Mesodermal cell (in vitro differentiated cells): ENCODE data around the gene CERS1.

Experiments used
- H3K27ac ChIP-seq: 2 replicates; pipeline ENCODE4 v1.7.0; 2013; ENCODE audit warnings: mild to moderate bottlenecking, low read depth, low read length, moderate library complexity; ENCODE audit not compliant: severe bottlenecking
- H3K36me3 ChIP-seq: 2 replicates; pipeline ENCODE4 v1.7.1; 2013; ENCODE audit warnings: mild to moderate bottlenecking, low read length, moderate library complexity; ENCODE audit not compliant: control insufficient read depth, insufficient read depth
- H3K4me1 ChIP-seq: one replicate; pipeline ENCODE4 v1.7.1; 2013; ENCODE audit warnings: mild to moderate bottlenecking, low read length; ENCODE audit not compliant: insufficient read depth, control insufficient read depth, poor library complexity, severe bottlenecking
- H3K4me3 ChIP-seq: 2 replicates; pipeline ENCODE4 v1.7.0; 2013; ENCODE audit warnings: low read length, control low read depth, mild to moderate bottlenecking; ENCODE audit not compliant: insufficient read depth, poor library complexity, severe bottlenecking; ENCODE audit errors: extremely low read depth
- H3K9me3 ChIP-seq: 2 replicates; pipeline ENCODE4 v1.7.1; 2013; ENCODE audit warnings: mild to moderate bottlenecking, low read length, moderate library complexity; ENCODE audit not compliant: control insufficient read depth
- WGBS, 2 experiments: methylation state at CpG; one replicate each; pipeline ENCODE4 v1.1.5; 2013; ENCODE audit warnings: missing lambda C conversion rate in 2 of 2; ENCODE audit not compliant: insufficient coverage in 2 of 2; 5-methylcytosine and 5-hydroxymethylcytosine counted together

Gene CERS1

GRCh38 chr19:18844806-18845329, 51.1 kb downstream of the CERS1 start:
- peaks cover 23% of the 10 kb centered on the region for H3K4me1 ChIP-seq
- WGBS, 2 experiments = 91 to 94% methylated on average over 6 of the region's 8 CpGs
- H3K27ac ChIP-seq = no peak overlapping the region
- no peaks in the 10 kb centered on the region for H3K9me3 ChIP-seq
- H3K4me3 ChIP-seq = no peak overlapping the region
- H3K36me3 ChIP-seq = peaks cover 28% of the 10 kb centered on the region

GRCh38 chr19:18843960-18844359, 52.0 kb downstream of the CERS1 start:
- no peak overlapping the region for H3K27ac ChIP-seq
- peaks cover 29% of the 10 kb centered on the region for H3K36me3 ChIP-seq
- peaks cover 19% of the 10 kb centered on the region for H3K4me1 ChIP-seq
- no peaks in the 10 kb centered on the region for H3K9me3 ChIP-seq
- WGBS, 2 experiments = 92 to 94% methylated on average over 4 to 6 of the region's 7 CpGs
- no peak overlapping the region for H3K4me3 ChIP-seq

DNA sequence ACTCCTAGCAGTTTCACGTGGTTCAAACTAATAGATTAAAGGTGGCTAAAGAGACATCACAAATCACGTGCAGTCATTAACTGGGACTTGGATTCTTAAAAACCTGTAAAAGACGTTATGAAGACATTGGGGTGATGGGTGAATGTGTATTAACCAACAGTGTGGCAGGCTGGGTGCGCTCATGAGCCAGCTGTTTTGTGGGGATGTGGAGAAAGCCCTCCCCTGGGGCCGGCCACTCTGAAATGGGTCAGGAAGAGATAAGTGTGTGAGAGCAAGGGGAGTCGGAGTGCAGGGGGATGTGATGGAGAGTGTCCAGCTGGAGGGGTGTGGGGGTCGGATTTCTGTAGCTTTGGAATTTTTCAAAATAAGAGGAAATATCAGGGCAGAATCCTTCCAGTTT, 53.8 kb downstream of the CERS1 start:
- no peak overlapping the region for H3K4me3 ChIP-seq
- H3K36me3 ChIP-seq = peaks cover 33% of the 10 kb centered on the region
- 90 to 93% methylated on average over 5 to 7 of the region's 7 CpGs for WGBS, 2 experiments
- H3K9me3 ChIP-seq = no peaks in the 10 kb centered on the region
- no peak overlapping the region for H3K27ac ChIP-seq
- peaks cover 12% of the 10 kb centered on the region for H3K4me1 ChIP-seq

- H3K36me3 ChIP-seq = peaks cover 38% of the 10 kb centered on the region
- no peak overlapping the region for H3K4me3 ChIP-seq
- no peaks in the 10 kb centered on the region for H3K9me3 ChIP-seq
- H3K4me1 ChIP-seq = peaks cover 9% of the 10 kb centered on the region
- WGBS, 2 experiments = 92 to 97% methylated on average over 13 to 15 of the region's 15 CpGs
- no peak overlapping the region for H3K27ac ChIP-seq
These were observed 54.6 kb downstream of the CERS1 start for GRCh38 chr19:18841400-18841799.

- Histone ChIP-seq H3K4me3 (no peak overlapping the region), H3K4me1 (peaks cover 9% of the 10 kb centered on the region), H3K9me3 (no peaks in the 10 kb centered on the region), H3K36me3 (peaks cover 42% of the 10 kb centered on the region), H3K27ac (no peak overlapping the region)
- 89 to 91% methylated on average over 22 to 24 of the region's 26 CpGs for WGBS, 2 experiments
These were observed 55.4 kb downstream of the CERS1 start for GRCh38 chr19:18840288-18841267.

DNA sequence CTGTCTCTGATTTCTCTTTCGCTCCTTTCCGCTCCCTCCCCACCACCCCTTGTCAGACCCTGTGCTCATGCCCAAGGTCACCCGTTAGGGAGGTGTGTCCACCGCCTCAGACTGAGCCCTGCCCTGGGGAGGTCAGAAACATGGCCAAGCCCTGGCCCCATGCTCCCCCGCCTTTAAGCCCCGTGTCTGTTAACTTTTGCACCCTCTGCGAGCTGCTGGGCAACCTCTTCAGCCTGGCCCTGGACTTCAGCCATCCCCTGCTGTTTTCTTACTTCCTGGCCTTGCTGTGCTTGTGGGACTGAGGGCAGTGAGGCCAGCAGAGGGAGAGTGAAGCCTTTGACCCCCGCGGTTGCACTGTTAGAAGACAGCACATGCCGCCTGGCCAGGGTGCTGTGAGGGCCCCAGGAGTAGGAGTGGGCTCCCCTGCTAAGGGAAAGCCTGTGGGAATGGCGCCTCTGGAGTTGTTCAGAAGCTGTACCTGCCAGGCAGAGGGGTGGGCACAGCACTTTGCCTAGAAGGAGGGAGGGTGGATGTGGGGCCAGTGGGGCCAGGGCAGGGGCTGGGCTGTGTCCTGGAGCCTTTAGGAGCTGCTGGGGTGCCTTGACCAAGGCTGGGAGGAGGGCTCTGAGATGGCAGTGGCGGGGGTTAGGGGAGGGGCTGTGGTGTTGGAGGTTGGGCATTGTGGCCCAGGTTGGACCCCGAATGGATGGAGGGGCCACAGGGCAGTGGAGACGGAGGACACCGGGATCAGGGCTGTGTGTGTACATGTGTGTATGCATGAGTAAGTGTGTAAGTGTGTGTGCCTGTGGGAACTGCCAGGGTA, 56.3 kb downstream of the CERS1 start:
- Histone ChIP-seq H3K27ac (no peak overlapping the region), H3K36me3 (peaks cover 48% of the 10 kb centered on the region), H3K4me3 (no peak overlapping the region), H3K9me3 (no peaks in the 10 kb centered on the region), H3K4me1 (peaks cover 10% of the 10 kb centered on the region)
- WGBS, 2 experiments = 88 to 92% methylated on average over 12 to 14 of the region's 15 CpGs

GRCh38 chr19:18834644-18834984, 61.3 kb downstream of the CERS1 start:
- Histone ChIP-seq H3K4me1 (peaks cover 19% of the 10 kb centered on the region), H3K9me3 (no peaks in the 10 kb centered on the region), H3K36me3 (peaks cover 55% of the 10 kb centered on the region), H3K27ac (no peak overlapping the region), H3K4me3 (no peak overlapping the region)
- 84 to 96% methylated on average over 3 of the region's 4 CpGs for WGBS, 2 experiments

GRCh38 chr19:18833849-18834643, 61.9 kb downstream of the CERS1 start:
- Histone ChIP-seq H3K4me3 (peak overlapping the region; percentile 79), H3K36me3 (peaks cover 51% of the 10 kb centered on the region), H3K9me3 (no peaks in the 10 kb centered on the region), H3K4me1 (peaks cover 15% of the 10 kb centered on the region), H3K27ac (no peak overlapping the region)
- 61 to 63% methylated on average over 11 to 13 of the region's 18 CpGs for WGBS, 2 experiments

GRCh38 chr19:18833141-18833476, 62.8 kb downstream of the CERS1 start:
- Histone ChIP-seq H3K9me3 (no peaks in the 10 kb centered on the region), H3K4me1 (peaks cover 15% of the 10 kb centered on the region), H3K4me3 (peak overlapping the region; percentile 79), H3K27ac (no peak overlapping the region), H3K36me3 (peaks cover 44% of the 10 kb centered on the region)
- WGBS, 2 experiments = 8 to 13% methylated on average over 7 of the region's 9 CpGs
